Esophagus muscularis mucosa (tissue), 4 donors: ENCODE data around the gene RPS3. TPM values are rescaled to one million over a fixed set of nuclear protein-coding genes. Genes with fewer than 3 reads are reported as not detected.
"Not testable (repeated sequence)": the region's sequence is repeated elsewhere in the genome, so short reads cannot be mapped to it uniquely, and the experiment has no call there.

ENCODE experiments used
- DNase-seq: peaks from one replicate; pipeline ENCODE4 v3.0.0-alpha.2; 2017; ENCODE audit errors: extremely low spot score
- H3K27ac ChIP-seq, 4 donors: fragments of 200-600 bp; sonication (generic); replicated peaks in 1 of 4; 1 replicate in 3 of 4; 2 replicates in 1 of 4; pipeline ENCODE4 v1.5.1; 2016 to 2019; ENCODE audit warnings: mild to moderate bottlenecking in 1 of 4
- H3K27me3 ChIP-seq, 4 donors: fragments of 200-600 bp; sonication (generic); one replicate each; pipeline versions ENCODE4 v1.5.1 to v1.6.0; 2016 to 2019
- H3K36me3 ChIP-seq, 4 donors: fragments of 200-600 bp; sonication (generic); one replicate each; pipeline ENCODE4 v1.5.1; 2016 to 2019
- H3K4me1 ChIP-seq, 4 donors: fragments of 200-600 bp; sonication (generic); one replicate each; pipeline ENCODE4 v1.5.1; 2016 to 2019
- H3K4me3 ChIP-seq, 4 donors: fragments of 200-600 bp; sonication (generic); 1 replicate in 2 of 4; 2 replicates in 2 of 4; pipeline ENCODE4 v1.5.1; 2016 to 2019; ENCODE audit warnings: mild to moderate bottlenecking in 4 of 4, moderate library complexity in 1 of 4
- H3K9me3 ChIP-seq, 4 donors: fragments of 200-600 bp; sonication (generic); 1 replicate in 3 of 4; 2 replicates in 1 of 4; pipeline ENCODE4 v1.5.1; 2016 to 2019
- CTCF ChIP-seq, 3 experiments: fragments of 200-600 bp in 2 of 3; fragments of 450-650 bp in 1 of 3; sonication (generic) in 2 of 3; IDR thresholded peaks; one replicate each; pipeline ENCODE4 v1.5.1; 2017 to 2019; ENCODE audit warnings: antibody characterized with exemption in 3 of 3, mild to moderate bottlenecking in 2 of 3, moderate library complexity in 1 of 3
- EP300 ChIP-seq: sonication (generic); formaldehyde crosslinking; IDR thresholded peaks from one replicate; pipeline ENCODE4 v1.6.1; 2017; ENCODE audit warnings: antibody characterized with exemption
- POLR2A ChIP-seq: fragments of 450-650 bp; IDR thresholded peaks from one replicate; pipeline ENCODE4 v1.6.1; 2017; ENCODE audit warnings: antibody characterized with exemption, moderate library complexity, mild to moderate bottlenecking, low read depth
- POLR2AphosphoS5 ChIP-seq, 2 donors: sonication (generic); formaldehyde crosslinking; IDR thresholded peaks; one replicate each; pipeline ENCODE4 v1.6.1; 2017; ENCODE audit warnings: antibody characterized with exemption in 2 of 2
- WGBS: methylation state at CpG from one replicate; pipeline ENCODE4 v1.1.5; 2018; 5-methylcytosine and 5-hydroxymethylcytosine counted together
- intact Hi-C: fragments of 100-400 bp; cut with DNase I; formaldehyde crosslinking; loops from one replicate; pipeline ENCODE4 v1.15.1; 2023
- total RNA-seq, 4 donors: library from RNA; depleted of rRNA; stranded (reverse); fragments of >200 nt; gene quantifications; one replicate each; pipeline versions ENCODE4 v1.1.0 to v1.2.1, GENCODE V29; 2016

The RPS3 gene
- total RNA-seq, 4 donors from 2014 or later = 879 to 1,878 (median 1,387) TPM

- no peaks in the 10 kb centered on the region for H3K36me3 ChIP-seq
- H3K4me3 ChIP-seq = no peak overlapping the region
- intact Hi-C loops = no loop called here
- H3K27ac ChIP-seq = no peak overlapping the region
- TF ChIP-seq POLR2AphosphoS5 (IDR thresholded peaks at IDR 0.05) (no peak), CTCF (IDR thresholded peaks at IDR 0.05) (no peak), POLR2A (no peak), EP300 (no peak)
- no peaks in the 10 kb centered on the region for H3K9me3 ChIP-seq
- no peaks in the 10 kb centered on the region for H3K27me3 ChIP-seq
- no peak for DNase-seq
- H3K4me1 ChIP-seq = peaks cover 8 to 19% (median 14%) of the 10 kb centered on the region in 4 donors
- 75% methylated on average over 2 of the region's 2 CpGs for WGBS
Observed at GRCh38 chr11:75356613-75357012, 42.7 kb upstream of the RPS3 start.

- DNase-seq, intact Hi-C loops, H3K4me3 ChIP-seq, H3K4me1 ChIP-seq, H3K36me3 ChIP-seq, H3K27me3 ChIP-seq, H3K27ac ChIP-seq, H3K9me3 ChIP-seq: not testable (repeated sequence)
- 77% methylated on average over 4 of the region's 4 CpGs for WGBS
Observed at GRCh38 chr11:75362285-75362684, 37.0 kb upstream of the RPS3 start.

GRCh38 chr11:75365711-75366181 is 33.6 kb upstream of the RPS3 start:
- Histone ChIP-seq H3K36me3 (no peaks in the 10 kb centered on the region), H3K27me3 (no peaks in the 10 kb centered on the region), H3K4me3 (no peak overlapping the region), H3K27ac (no peak overlapping the region), H3K4me1 (no peaks in the 10 kb centered on the region), H3K9me3 (peaks cover 0 to 7% (median 3%) of the 10 kb centered on the region in 4 donors)
- TF ChIP-seq EP300 (no peak), POLR2AphosphoS5 (IDR thresholded peaks at IDR 0.05) (no peak), CTCF (IDR thresholded peaks at IDR 0.05) (no peak)
- 66% methylated on average over 2 of the region's 2 CpGs for WGBS
- DNase-seq = no peak
- intact Hi-C loops = no loop called here

GRCh38 chr11:75366826-75367225 is 32.5 kb upstream of the RPS3 start:
- DNase-seq, H3K9me3 ChIP-seq, intact Hi-C loops, H3K4me3 ChIP-seq, H3K4me1 ChIP-seq, H3K27me3 ChIP-seq, H3K27ac ChIP-seq, H3K36me3 ChIP-seq: not testable (repeated sequence)
- WGBS = 85% methylated on average over 5 of the region's 5 CpGs

- Histone ChIP-seq H3K36me3 (no peaks in the 10 kb centered on the region), H3K4me3 (no peak overlapping the region), H3K9me3 (peaks cover 0 to 7% (median 3%) of the 10 kb centered on the region in 4 donors), H3K4me1 (peaks cover 0 to 20% (median 19%) of the 10 kb centered on the region in 4 donors), H3K27ac (no peak overlapping the region), H3K27me3 (no peaks in the 10 kb centered on the region)
- WGBS = 60% methylated on average over 6 of the region's 6 CpGs
- DNase-seq = no peak
- intact Hi-C loops = no loop called here
- TF ChIP-seq EP300 = no peak
- TF ChIP-seq CTCF (IDR thresholded peaks at IDR 0.05) = no peak
- no peak for TF ChIP-seq POLR2A
- no peak for TF ChIP-seq POLR2AphosphoS5 (IDR thresholded peaks at IDR 0.05)
Observed at GRCh38 chr11:75369560-75370255, 29.6 kb upstream of the RPS3 start.
